SU-DHL-6 (cell line): ENCODE data around the gene LRP1.

Experiments
- CTCF ChIP-seq: fragments of 200-600 bp; sonication (generic); IDR thresholded peaks from one replicate; pipeline ENCODE4 v1.5.1; 2017; ENCODE audit warnings: antibody characterized with exemption, mild to moderate bottlenecking, low read length, moderate library complexity; ENCODE audit not compliant: insufficient read depth, poor library complexity, severe bottlenecking
- EZH2phosphoT487 ChIP-seq: fragments of 200-600 bp; sonication (generic), shearing (Covaris generic); conservative IDR thresholded peaks from 2 replicates; pipeline ENCODE4 v1.6.1; 2018; ENCODE audit warnings: mild to moderate bottlenecking, antibody characterized with exemption, low read length, moderate library complexity, mixed read lengths

GRCh38 chr12:57237932-57238853, 109.9 kb downstream of the LRP1 start:
- TF ChIP-seq EZH2phosphoT487 (no peak), CTCF (no peak)
